ENCODE data around the gene PPM1F.

DNA sequence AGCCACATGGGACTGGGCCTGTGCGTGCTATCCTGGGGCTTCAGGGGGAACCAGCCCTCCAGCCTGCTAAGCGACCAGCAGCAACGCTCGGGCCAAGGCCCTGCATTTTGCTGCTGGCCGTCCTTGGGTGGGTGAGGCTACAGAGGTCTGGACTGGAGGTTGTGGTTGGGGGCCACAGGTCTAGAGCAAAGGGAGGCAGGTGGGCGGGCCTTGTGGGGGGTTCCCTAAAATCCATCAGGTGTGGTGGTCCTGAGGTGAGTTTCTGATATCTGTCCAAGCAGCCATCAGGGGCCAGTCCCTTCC, 34.7 kb downstream of the PPM1F start:
- TF ChIP-seq, protein P1, sequence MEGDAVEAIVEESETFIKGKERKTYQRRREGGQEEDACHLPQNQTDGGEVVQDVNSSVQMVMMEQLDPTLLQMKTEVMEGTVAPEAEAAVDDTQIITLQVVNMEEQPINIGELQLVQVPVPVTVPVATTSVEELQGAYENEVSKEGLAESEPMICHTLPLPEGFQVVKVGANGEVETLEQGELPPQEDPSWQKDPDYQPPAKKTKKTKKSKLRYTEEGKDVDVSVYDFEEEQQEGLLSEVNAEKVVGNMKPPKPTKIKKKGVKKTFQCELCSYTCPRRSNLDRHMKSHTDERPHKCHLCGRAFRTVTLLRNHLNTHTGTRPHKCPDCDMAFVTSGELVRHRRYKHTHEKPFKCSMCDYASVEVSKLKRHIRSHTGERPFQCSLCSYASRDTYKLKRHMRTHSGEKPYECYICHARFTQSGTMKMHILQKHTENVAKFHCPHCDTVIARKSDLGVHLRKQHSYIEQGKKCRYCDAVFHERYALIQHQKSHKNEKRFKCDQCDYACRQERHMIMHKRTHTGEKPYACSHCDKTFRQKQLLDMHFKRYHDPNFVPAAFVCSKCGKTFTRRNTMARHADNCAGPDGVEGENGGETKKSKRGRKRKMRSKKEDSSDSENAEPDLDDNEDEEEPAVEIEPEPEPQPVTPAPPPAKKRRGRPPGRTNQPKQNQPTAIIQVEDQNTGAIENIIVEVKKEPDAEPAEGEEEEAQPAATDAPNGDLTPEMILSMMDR (IDR thresholded peaks at IDR 0.05), result no peak
- no peak for TF ChIP-seq RCOR1 (IDR thresholded peaks at IDR 0.05; ENCODE audit: low read depth, low read length)
